ENCODE data around the gene RRP12. TPM values are rescaled to one million over a fixed set of nuclear protein-coding genes. Genes with fewer than 3 reads are reported as not detected.

RRP12 gene
- total and polyA plus RNA-seq, 2 donors (not counting 3 experiments of a cell fraction or from before 2014, with no cell fraction given) = 13.6 to 35.8 TPM

- H3K4me2 ChIP-seq (ENCODE audit: insufficient read depth, low read length) = no peak overlapping the region
- no peak overlapping the region for H3K27ac ChIP-seq (ENCODE audit: insufficient read depth, low read depth, low read length)
- no peaks in the 10 kb centered on the region for H3K9me3 ChIP-seq (replicated peaks; ENCODE audit: control insufficient read depth, insufficient read depth, low read length)
- ChIA-PET POLR2A (no interaction called here), CTCF (no interaction called here)
- dilution Hi-C loops (cut with MboI; ENCODE audit: extremely low pct_ligation_motif_present, low sequenced_read_pairs) = no loop called here
- H3K4me3 ChIP-seq (replicated peaks in 1 of 3; ENCODE audit: insufficient read depth in 1 of 3, low read depth in 1 of 3, low read length in 3 of 3) = no peak overlapping the region
- H3K9me1 ChIP-seq (replicated peaks; ENCODE audit: control insufficient read depth, extremely low read depth, insufficient read depth, low read length) = no peaks in the 10 kb centered on the region
- H2AFZ ChIP-seq (ENCODE audit: low read depth, low read length) = no peak overlapping the region
- no TSS peak for BruUV-seq (replicated peaks)
- no peaks in the 10 kb centered on the region for H3K79me2 ChIP-seq (ENCODE audit: control insufficient read depth, insufficient read depth, low read length)
- no peak overlapping the region for H3K9ac ChIP-seq (replicated peaks; ENCODE audit: extremely low read depth, insufficient read depth, low read length)
- FAIRE-seq (no peak), DNase-seq (ENCODE audit: low read depth, low spot score) (no peak)
- H4K20me1 ChIP-seq (replicated peaks; ENCODE audit: control insufficient read depth, extremely low read depth, insufficient read depth, low read length) = no peaks in the 10 kb centered on the region
- H3K4me1 ChIP-seq (ENCODE audit: control insufficient read depth, extremely low read depth, insufficient read depth, low read length) = no peaks in the 10 kb centered on the region
- no peak for TF ChIP-seq GATA2 (IDR thresholded peaks at IDR 0.05; ENCODE audit: insufficient read depth, insufficient read length, low read depth, low read length)
- TF ChIP-seq MAX (IDR thresholded peaks at IDR 0.05; ENCODE audit: insufficient read depth, insufficient read length) = no peak
- no peaks in the 10 kb centered on the region for H3K36me3 ChIP-seq (ENCODE audit: control insufficient read depth in 2 of 2, extremely low read depth in 1 of 2, insufficient read depth in 2 of 2, low read length in 2 of 2)
- intact Hi-C loops (cut with micrococcal nuclease) = no loop called here
- no peaks in the 10 kb centered on the region for H3K27me3 ChIP-seq (ENCODE audit: control insufficient read depth in 2 of 2, insufficient read depth in 2 of 2, low read length in 2 of 2)
Measured at GRCh38 chr10:97311111-97311626, 90.0 kb downstream of the RRP12 start.

- no peaks in the 10 kb centered on the region for H3K36me3 ChIP-seq (ENCODE audit: control insufficient read depth in 2 of 2, extremely low read depth in 1 of 2, insufficient read depth in 2 of 2, low read length in 2 of 2)
- H3K9ac ChIP-seq (replicated peaks; ENCODE audit: extremely low read depth, insufficient read depth, low read length) = no peak overlapping the region
- no peak overlapping the region for H3K4me3 ChIP-seq (replicated peaks in 1 of 3; ENCODE audit: insufficient read depth in 1 of 3, low read depth in 1 of 3, low read length in 3 of 3)
- intact Hi-C loops (cut with micrococcal nuclease) (no loop called here), dilution Hi-C loops (cut with MboI; ENCODE audit: extremely low pct_ligation_motif_present, low sequenced_read_pairs) (no loop called here)
- H3K27me3 ChIP-seq (ENCODE audit: control insufficient read depth in 2 of 2, insufficient read depth in 2 of 2, low read length in 2 of 2) = no peaks in the 10 kb centered on the region
- no peak overlapping the region for H3K27ac ChIP-seq (ENCODE audit: insufficient read depth, low read depth, low read length)
- no peaks in the 10 kb centered on the region for H4K20me1 ChIP-seq (replicated peaks; ENCODE audit: control insufficient read depth, extremely low read depth, insufficient read depth, low read length)
- H3K9me3 ChIP-seq (replicated peaks; ENCODE audit: control insufficient read depth, insufficient read depth, low read length) = no peaks in the 10 kb centered on the region
- no peak for TF ChIP-seq POLR2A (IDR thresholded peaks at IDR 0.05; ENCODE audit: low read depth, low read length)
- TF ChIP-seq MAX (IDR thresholded peaks at IDR 0.05; ENCODE audit: insufficient read depth, insufficient read length) = no peak
- no peak for TF ChIP-seq FOS (IDR thresholded peaks at IDR 0.05; ENCODE audit: borderline replicate concordance, insufficient read depth, low read length)
- TF ChIP-seq JUN (IDR thresholded peaks at IDR 0.05; ENCODE audit: borderline replicate concordance, insufficient read depth, insufficient read length, low read depth) = no peak
- no peak for TF ChIP-seq CTCF (IDR thresholded peaks at IDR 0.05; ENCODE audit: extremely low read depth in 1 of 2, insufficient read depth in 1 of 2, low read depth in 1 of 2, low read length in 2 of 2)
- no peaks in the 10 kb centered on the region for H3K4me1 ChIP-seq (ENCODE audit: control insufficient read depth, extremely low read depth, insufficient read depth, low read length)
- no peak overlapping the region for H2AFZ ChIP-seq (ENCODE audit: low read depth, low read length)
- H3K4me2 ChIP-seq (ENCODE audit: insufficient read depth, low read length) = no peak overlapping the region
- CTCF ChIA-PET = interaction anchor here (1.1 kb wide), 1 partner anchor 235 kb away, joined by 4 read pairs; no protein-coding TSS in a partner anchor
- POLR2A ChIA-PET = no interaction called here
- no TSS peak for BruUV-seq (replicated peaks)
- no peaks in the 10 kb centered on the region for H3K79me2 ChIP-seq (ENCODE audit: control insufficient read depth, insufficient read depth, low read length)
- no peaks in the 10 kb centered on the region for H3K9me1 ChIP-seq (replicated peaks; ENCODE audit: control insufficient read depth, extremely low read depth, insufficient read depth, low read length)
- DNase-seq (ENCODE audit: low read depth, low spot score) = no peak
- FAIRE-seq = no peak
Measured at GRCh38 chr10:97307866-97308780, 93.0 kb downstream of the RRP12 start.

Data from endothelial cell of umbilical vein (primary cell).